ENCODE measurements around the gene CCDC85B.

CCDC85B gene

DNA sequence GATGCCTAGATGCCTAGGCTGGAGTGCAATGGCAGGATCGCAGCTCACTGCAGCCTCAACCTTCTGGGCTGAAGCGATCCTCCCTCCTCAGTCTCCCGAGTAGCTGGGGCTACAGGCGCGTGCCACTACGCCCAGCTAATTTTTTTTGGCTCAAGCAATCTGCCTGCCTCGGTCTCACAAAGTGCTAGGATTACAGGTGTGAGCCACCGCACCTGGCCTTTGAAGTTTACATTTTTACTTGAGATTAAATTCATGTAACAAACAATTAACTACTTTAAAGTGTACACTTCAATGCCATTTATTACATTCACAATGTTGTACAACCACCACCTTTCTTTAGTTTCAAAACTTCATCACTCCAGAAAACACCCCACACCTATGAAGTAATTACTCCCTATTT lies 13.2 kb downstream of the CCDC85B start:
- no peak for DNase-seq (ENCODE audit: extremely low read depth in 1 of 2, low read depth in 1 of 2)

DNA sequence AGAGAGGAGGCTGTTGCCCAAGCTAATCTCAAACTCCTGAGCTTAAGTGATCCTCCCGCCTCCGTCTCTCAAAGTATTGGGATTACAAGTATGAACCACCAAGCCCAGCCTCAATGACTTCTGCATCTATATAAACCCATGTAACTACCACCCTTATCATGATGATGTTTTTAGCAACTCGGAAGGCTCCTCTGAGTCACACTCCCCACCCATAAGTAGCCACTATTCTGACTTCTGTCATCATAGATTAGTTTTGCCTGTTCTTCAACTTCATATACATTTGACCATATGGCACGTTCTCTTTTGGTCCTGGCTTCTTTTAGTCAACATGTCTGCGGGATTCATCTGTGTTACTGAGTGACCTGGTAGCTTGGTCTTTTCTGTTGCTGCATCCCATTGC lies 16.1 kb downstream of the CCDC85B start:
- DNase-seq (ENCODE audit: extremely low read depth in 1 of 2, low read depth in 1 of 2), result no peak

DNA sequence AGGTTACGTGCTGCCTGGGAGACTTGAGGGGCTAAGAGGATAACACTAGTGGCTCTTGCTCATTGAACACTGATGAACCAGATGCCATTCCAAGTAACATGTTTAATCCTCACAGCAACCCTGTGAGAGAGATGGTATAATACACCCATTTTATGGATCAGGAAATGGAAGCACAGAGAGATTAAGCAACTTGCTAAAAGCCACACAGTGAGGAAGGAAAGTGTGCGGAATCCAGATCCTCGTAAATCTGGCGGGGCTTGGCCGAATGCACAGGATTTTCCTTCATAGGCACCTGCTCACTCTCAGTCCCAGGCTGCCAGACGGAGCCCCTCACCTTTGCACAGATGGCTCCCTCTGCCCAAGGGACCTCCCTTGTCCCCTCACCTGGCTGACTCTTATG lies 17.4 kb downstream of the CCDC85B start:
- DNase-seq (ENCODE audit: extremely low read depth in 1 of 2, low read depth in 1 of 2), result no peak

DNA sequence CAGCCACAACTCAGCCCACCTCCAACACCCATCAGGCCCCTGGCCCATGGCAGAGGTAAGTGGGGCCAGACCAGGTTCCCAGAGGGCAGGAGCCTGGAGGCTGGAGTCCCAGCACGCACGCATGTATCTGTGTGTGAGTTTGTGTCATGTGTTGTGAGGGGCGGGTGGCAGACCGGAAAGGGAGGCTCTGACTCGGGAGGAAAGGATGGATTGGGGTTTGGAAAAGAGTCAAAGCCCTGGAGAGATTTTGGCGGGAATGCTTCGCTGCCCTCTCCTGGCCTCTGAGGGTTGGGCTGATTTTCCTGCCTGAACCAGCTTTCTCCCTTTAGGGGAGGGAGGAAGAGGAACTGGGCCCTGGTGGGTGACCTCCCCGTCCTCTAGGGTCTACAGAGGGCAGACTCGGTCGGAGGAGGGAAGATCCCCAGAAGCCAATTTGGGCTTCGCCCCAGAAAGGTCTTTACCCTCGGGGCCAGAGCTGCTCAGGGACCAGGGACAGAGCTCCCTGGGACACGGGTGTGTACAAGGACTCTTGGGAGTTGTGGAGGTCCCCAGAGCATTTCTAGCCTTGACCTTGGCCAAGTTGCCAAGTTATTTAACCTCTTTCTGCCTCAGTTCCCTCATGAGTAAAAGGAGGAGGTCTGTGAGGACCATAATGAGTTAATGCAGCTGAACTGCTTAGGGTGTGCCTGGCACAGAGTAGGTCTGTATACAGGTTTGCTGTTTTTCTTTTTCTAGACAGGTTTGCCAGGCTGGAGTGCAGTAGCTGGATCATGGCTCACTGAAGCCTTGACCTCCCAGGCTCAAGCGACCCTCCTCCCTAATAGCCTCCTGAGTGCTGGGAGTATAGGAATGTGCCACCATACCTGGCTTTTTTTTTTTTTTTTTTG lies 21.5 kb downstream of the CCDC85B start:
- no peak for DNase-seq (ENCODE audit: extremely low read depth in 1 of 2, low read depth in 1 of 2)

DNA sequence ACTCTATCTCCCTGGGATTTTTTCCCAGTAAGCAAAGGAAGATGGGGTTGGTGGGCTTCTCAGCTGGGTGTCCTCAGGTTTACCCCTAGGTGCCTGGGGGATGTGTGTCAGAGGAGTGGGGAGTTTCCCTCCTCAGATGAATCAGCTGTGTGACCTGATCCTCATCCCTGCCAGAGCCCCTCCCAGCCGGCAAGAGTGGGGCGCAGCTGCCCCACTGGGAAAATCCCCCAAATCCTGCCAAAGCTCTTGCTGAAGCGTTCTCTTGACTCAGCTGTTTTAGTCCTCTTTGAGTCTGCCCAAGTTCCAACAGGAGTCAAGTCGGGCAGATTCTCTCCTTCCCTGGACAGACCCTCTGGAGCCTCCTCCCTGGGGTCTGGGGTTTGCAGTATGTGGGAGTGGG lies 22.4 kb downstream of the CCDC85B start:
- no peak for DNase-seq (ENCODE audit: extremely low read depth in 1 of 2, low read depth in 1 of 2)

DNA sequence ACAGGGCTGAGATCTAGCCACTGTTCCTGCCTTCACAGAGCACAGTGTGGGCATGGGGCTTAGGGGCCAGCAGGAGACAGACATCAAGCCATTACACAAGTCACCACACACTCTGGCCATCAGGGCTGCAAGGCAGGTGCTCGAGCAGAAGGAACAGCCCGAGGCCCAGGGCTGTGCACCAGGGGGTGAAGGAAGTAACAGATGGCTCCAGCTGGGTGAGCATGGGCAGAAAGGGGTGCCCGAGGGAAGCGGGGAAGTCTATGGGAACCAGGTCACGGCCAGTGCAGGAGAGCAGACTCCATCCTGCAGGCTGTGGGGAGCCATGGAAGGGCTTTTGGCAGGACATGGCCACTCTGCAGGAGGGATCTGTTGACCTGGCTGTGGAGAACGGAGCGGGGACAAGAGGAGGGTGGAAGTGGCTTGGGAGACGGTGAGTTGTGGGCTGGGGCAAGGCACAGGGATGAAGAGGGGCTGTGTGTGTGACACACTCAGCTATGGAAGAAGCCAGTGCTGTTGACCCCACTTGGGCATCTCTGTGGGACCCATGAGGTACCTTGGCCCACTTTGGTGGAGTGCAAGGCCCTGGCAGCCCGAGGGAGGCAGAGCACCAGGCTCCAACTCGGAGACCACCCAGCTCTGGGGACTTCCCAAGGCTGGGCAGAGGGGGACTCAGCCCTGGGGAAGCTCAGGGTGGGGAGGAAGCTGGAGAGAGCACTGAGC lies 24.8 kb downstream of the CCDC85B start:
- DNase-seq (ENCODE audit: extremely low read depth in 1 of 2, low read depth in 1 of 2), result no peak

DNA sequence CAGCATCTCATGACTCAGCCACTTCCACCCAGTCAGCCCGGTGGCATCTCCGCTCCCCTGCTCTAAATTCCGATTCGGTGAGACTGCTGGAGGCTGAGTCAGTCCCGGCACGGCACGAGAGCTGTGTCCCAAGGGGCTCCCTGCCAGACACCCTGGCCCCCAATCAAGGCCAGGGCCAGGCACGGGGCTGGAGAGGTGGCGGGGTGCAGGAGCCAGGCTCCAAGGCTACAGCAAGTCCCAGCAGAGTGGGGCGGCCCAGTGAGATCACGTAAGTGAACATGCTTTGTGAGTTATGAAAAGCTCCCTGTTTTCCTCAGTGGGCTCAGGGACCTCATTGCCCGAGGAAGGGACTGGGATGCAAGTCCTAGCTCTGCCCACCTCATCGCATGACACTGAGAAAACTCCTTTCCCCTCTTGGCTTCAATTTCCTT lies 25.4 kb downstream of the CCDC85B start:
- no peak for DNase-seq (ENCODE audit: extremely low read depth in 1 of 2, low read depth in 1 of 2)

DNA sequence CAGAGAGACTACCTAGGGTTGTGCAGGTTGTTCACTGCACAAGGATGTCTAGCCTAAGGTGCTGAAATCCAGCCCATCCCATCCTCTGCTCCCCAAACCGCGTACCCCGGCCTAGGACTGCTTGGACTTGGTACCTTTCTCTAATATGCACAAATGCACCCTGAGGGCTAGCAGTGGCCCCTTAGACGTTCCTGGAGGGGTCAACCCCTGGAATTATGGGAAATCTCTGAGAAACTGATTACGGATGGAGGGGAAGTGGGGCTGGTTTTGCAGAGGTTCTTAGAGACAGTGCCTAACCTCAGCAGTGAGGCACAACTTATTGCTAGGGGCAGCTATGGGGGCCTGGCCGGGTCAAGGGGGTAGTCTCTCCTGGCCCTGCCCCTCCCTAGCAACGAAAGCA lies 25.9 kb downstream of the CCDC85B start:
- no peak for DNase-seq (ENCODE audit: extremely low read depth in 1 of 2, low read depth in 1 of 2)

DNA sequence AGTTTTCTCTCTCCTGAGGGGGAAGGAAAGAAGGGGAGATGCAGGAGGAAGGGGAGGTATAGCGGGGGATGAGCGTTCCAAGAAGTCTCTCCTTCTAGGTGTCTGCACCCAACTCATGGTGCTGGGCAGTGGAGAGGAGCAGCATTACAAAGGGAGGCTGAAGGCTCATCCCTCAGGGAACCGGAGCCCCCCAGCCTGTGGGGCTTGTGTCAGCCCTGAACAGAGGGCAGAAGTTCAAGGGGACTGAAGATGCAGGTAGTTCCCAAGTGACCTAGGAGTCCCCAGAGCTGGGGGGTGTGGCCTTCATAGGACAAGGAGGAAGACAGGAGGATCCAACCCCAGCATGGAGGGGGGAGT lies 26.6 kb downstream of the CCDC85B start:
- no peak for DNase-seq (ENCODE audit: extremely low read depth in 1 of 2, low read depth in 1 of 2)

DNA sequence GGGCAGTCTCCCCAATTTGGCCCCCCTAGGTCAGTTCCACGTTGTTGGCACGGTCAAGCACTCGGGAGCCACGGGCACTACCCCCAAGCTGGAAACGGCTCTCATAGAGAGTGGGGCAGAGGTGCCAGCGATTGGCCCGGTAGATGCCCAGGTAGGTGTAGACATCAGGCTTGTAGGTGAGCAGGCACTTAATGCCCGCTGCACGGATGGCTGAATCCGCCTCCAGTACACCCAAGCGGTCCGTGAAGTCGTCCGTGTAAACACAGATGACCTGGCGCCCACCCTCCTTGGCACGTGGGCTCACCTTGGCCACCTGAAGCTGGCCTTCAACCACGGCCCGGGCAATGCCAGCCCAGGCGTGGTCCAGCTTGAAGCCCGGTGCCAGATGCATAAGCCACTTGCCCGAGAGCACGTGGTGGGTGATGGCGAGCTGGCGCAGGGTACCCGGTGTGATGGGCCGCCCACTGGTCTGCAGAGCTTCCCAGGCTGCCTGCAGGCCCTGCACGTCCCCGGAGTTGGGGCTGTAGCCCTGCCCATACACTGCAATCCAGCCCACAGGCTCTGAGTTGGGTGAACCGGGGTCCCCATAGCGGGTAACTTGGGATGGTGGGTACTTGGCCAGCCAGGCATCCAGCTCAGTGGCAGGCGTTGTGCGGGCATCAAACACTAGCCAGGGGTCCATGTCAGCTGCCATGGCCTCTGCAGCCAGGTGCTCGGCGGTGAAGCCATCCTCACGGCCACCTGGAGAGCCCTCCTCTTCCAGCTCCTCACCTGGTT lies 27.1 kb downstream of the CCDC85B start:
- DNase-seq (ENCODE audit: extremely low read depth in 1 of 2, low read depth in 1 of 2), result no peak

DNA sequence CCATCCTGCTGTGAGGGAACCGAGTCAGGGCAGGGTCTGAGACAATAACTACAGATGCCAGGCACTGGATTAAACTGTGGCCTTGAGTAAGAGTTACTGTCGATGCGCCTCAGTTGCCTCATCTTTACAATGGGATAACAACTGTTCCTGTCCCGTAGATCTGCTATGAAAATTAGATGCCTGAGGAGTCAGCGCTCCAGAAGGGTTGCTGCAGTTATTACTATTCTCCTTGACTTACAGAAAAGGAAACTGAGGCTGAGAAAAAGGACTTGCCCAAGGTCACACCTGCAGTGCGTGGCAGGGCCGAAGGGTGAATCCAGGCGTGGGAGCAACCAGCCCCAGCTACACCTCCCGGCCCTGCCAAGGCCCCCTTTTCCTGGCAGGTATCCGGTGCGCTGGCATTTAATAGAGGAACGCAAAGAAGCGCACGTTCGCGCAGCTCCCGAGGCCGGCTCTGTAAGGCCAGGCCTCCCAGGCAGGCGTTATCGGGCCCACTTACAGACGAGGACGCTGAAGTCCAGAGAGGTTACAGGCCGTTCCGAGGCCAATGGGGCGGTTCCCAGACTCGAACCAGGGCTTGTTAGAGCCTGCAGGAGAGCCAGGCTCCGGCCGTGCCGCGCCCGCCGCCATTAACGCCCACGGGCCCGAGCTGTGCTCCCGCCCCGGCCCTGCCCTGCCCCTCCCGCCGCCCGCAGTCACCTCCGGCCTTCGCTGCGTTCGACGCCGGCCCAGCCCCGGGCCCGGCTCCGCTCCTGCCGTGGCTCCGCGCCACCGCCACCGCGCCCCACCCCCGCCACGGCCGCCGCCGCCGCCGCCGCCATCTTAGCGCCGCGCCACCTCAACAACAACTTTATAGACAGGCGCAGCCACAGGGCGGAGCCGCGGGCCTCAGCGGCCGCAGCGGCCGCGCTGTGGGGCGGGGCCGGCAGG lies 28.0 kb downstream of the CCDC85B start, which contains the start of gene C11orf68:
Gene C11orf68 (minus strand): TSS at position 852 of the 930 bp plus-strand sequence. CDS start 31 bp downstream, at position 821.
- DNase-seq (ENCODE audit: extremely low read depth in 1 of 2, low read depth in 1 of 2), result no peak

DNA sequence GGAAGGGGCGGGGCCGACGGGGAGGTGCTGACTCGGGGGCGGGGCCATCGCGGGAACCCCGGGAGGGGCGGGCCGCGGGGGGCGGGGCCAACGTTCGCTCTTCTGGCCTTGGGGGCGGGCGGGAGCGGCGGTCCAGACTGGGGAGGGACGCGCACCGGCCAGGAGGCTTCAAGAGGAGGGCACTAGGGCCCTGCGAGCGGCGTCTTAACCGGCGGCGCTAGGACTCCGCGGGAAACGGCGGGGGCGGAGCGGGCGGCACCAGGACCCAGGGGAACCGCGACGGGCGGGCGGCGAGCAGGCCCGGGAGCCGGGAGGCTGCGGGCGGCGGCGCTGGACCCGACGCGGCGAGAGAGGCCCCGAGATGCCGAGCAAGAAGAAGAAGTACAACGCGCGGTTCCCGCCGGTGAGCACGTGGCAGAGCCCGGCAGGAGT lies 28.7 kb downstream of the CCDC85B start, which contains the start of gene DRAP1:
Gene DRAP1 (plus strand): TSS at position 286 of the 432 bp plus-strand sequence. CDS start 76 bp downstream, at position 362.
- peak; percentile 97 to 98 for DNase-seq (ENCODE audit: extremely low read depth in 1 of 2, low read depth in 1 of 2)

DNA sequence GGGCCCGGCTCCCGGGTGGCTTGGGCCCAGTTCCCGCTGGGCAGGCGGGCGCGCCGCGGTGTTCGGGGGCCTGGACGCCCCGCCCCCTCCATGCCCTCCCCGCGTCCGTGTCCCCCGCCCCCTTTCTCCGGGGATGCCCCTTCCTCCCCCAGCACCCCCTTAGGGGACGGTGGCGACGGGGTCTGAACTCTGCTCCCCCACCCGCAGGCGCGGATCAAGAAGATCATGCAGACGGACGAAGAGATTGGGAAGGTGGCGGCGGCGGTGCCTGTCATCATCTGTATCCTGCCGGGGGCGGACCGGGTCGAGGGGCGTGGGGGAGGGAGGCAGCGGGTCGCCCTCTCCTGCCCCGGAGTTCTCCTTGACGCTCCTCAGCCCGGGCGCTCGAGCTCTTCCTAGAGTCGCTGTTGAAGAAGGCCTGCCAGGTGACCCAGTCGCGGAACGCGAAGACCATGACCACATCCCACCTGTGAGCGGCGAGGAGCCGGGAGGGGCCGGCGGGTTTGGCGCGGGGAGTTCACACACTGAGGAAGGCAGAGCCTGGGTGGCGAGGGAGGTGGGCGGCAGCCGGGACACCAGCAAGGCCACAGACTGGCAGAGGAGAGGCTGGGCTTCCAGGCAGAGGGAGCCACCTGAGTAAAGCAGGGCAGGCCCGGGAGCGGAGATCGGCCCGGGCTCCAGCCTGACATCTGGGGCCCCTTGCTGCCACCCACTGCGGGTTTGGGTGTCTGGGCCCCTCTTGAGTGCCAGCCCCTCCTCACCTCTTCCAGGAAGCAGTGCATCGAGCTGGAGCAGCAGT lies 29.3 kb downstream of the CCDC85B start:
- DNase-seq (ENCODE audit: extremely low read depth in 1 of 2, low read depth in 1 of 2), result no peak

DNA sequence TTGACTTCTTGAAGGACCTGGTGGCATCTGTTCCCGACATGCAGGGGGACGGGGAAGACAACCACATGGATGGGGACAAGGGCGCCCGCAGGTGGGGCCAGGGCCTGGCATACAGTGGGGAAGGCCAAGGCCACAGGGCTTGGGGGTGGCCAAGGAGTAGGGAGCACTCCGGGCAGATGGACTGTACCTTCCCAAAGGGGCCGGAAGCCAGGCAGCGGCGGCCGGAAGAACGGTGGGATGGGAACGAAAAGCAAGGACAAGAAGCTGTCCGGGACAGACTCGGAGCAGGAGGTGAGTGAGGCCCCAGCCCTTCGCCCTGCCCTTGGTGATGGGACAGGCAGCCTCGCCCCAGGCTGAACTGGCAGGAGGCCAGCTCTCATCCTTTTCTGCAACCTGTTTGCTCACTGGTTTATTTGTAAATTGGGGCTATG lies 29.9 kb downstream of the CCDC85B start:
- no peak for DNase-seq (ENCODE audit: extremely low read depth in 1 of 2, low read depth in 1 of 2)

DNA sequence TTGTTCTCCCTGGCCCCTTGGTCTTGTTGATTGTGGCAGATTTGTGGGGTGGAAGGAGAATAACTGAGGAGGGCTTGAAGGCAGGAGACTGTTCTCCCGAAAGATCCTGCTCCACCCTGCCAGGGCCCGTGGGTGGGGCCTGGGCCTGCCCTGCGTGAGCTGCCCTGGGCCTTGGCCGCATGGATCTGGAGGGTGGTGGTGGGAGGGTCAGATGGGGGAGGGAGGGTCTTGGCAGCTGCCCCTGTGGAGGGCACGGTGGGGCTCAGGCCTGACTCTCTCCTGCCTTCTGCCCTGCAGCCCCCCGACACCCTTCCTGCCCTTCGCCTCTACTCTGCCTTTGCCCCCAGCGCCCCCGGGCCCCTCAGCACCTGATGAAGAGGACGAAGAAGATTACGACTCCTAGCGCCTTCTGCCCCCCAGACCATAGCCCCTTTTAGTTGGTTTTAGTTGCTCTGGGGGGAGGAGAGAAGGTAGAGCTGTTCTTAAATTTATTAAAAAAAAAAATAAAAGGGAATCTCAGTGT lies 30.6 kb downstream of the CCDC85B start:
- no peak for DNase-seq (ENCODE audit: extremely low read depth in 1 of 2, low read depth in 1 of 2)

DNA sequence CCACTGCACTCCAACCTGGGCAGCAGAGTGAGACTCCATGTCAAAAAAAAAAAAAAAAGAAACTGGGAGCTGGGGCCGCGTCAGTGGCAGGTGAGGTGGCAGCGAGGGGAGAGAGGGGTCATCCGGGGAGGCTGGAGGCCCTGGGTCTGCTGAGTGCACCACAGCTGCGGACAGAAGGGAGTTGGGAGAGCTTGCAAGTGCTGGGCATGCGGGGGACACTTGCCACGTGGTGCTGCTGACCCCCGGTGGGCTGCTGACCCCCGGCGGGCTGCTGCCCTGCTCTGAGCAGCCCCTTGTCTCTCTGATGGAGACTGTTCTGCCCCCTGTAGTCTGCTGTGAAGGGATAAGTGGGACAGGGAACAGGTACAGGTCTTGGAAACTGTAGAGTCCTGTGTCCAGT lies 31.4 kb downstream of the CCDC85B start:
- DNase-seq (ENCODE audit: extremely low read depth in 1 of 2, low read depth in 1 of 2), result no peak

DNA sequence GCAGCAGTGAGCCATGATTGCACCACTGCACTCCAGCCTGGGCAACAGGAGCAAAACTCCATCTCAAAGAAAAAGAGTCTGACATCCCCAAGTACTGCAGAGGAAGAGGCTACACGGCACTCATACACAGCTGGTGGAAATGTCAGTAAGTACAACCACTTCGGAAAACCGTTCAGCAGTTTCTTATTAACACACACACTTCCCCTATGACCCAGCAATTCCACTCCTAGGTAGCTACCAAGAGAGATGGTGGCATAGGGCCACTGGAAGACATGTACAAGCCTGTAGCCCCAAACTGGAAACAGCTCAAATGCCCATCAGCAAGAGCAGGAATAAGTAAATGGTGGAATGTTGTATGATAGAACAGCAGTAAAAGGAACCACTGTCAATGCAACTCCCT lies 32.1 kb downstream of the CCDC85B start:
- no peak for DNase-seq (ENCODE audit: extremely low read depth in 1 of 2, low read depth in 1 of 2)

DNA sequence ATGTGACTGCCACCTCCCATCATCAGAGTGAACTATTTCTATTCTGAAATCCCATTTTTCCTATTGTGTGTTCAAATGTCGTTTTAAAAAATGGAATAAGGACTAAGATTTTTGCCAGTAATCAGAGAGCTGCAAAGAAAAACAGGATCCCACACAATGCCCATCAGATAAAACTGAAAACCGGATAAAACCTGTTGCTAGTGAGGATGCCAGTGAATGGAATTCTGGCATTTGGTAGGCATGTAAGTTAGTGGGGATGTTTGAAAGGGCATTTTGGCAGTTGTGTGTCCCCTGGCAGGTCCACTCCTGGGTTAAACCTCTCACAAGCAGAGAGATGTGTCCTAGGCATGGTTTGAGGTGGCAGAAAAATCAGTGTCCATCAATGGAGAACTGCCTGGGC lies 34.9 kb downstream of the CCDC85B start:
- no peak for DNase-seq (ENCODE audit: extremely low read depth in 1 of 2, low read depth in 1 of 2)

DNA sequence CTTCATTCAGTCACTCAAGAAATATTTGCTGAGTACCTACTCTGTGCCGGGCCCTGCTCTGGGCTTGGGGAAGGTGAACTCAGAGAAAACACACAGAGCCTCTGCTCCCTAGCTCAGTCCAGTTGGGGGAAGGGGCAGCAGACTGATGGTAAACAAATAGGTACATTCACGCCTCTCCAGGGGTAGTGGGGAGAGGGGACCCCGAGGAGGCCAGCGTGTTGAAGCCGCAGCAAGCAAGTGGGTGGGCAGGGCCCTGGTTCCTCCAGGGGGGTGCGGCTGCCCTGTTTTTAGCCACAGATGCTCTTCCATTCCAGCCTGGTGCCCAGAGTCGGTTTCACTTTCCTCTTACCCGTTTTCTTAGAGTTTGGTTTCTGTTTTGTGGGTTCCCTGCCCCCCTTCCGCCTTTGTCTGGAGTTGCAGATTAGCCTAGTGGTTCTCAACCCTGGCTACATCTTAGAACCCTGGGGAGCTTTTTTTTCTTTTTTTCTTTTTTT lies 37.5 kb downstream of the CCDC85B start:
- DNase-seq (ENCODE audit: extremely low read depth in 1 of 2, low read depth in 1 of 2), result peak; percentile 47 to 72
